Measurements from ENCODE around the gene PARVB.

PARVB gene

GRCh38 chr22:44120314-44120704 lies 96.2 kb downstream of the PARVB start:
- no peak overlapping the region for H3K4me3 ChIP-seq (replicated peaks; ENCODE audit: low read depth, low read length)
- TF ChIP-seq CTCF (IDR thresholded peaks at IDR 0.05; ENCODE audit: low read length, missing control alignments), result no peak
- DNase-seq (ENCODE audit: low read depth), result no peak

GRCh38 chr22:44125421-44125820 lies 101.3 kb downstream of the PARVB start:
- no peak overlapping the region for H3K4me3 ChIP-seq (replicated peaks; ENCODE audit: low read depth, low read length)
- DNase-seq (ENCODE audit: low read depth), result no peak
- no peak for TF ChIP-seq CTCF (IDR thresholded peaks at IDR 0.05; ENCODE audit: low read length, missing control alignments)

- no peak for TF ChIP-seq CTCF (IDR thresholded peaks at IDR 0.05; ENCODE audit: low read length, missing control alignments)
- H3K4me3 ChIP-seq (replicated peaks; ENCODE audit: low read depth, low read length), result no peak overlapping the region
- DNase-seq (ENCODE audit: low read depth), result no peak
Observed at GRCh38 chr22:44126807-44127206, 102.7 kb downstream of the PARVB start.

- TF ChIP-seq CTCF (IDR thresholded peaks at IDR 0.05; ENCODE audit: low read length, missing control alignments), result no peak
- no peak overlapping the region for H3K4me3 ChIP-seq (replicated peaks; ENCODE audit: low read depth, low read length)
- DNase-seq (ENCODE audit: low read depth), result peak; percentile 54
Observed at GRCh38 chr22:44127356-44127755, 103.3 kb downstream of the PARVB start.

GRCh38 chr22:44128958-44129618 lies 105.0 kb downstream of the PARVB start:
- TF ChIP-seq CTCF (IDR thresholded peaks at IDR 0.05; ENCODE audit: low read length, missing control alignments), result no peak
- no peak for DNase-seq (ENCODE audit: low read depth)
- H3K4me3 ChIP-seq (replicated peaks; ENCODE audit: low read depth, low read length), result no peak overlapping the region

- H3K4me3 ChIP-seq (replicated peaks; ENCODE audit: low read depth, low read length), result no peak overlapping the region
- peak; percentile 31 for DNase-seq (ENCODE audit: low read depth)
- TF ChIP-seq CTCF (IDR thresholded peaks at IDR 0.05; ENCODE audit: low read length, missing control alignments), result no peak
Observed at GRCh38 chr22:44129619-44129976, 105.5 kb downstream of the PARVB start.

- peak; percentile 17 for DNase-seq (ENCODE audit: low read depth)
- no peak overlapping the region for H3K4me3 ChIP-seq (replicated peaks; ENCODE audit: low read depth, low read length)
- TF ChIP-seq CTCF (IDR thresholded peaks at IDR 0.05; ENCODE audit: low read length, missing control alignments), result no peak
Observed at GRCh38 chr22:44130076-44130711, 106.1 kb downstream of the PARVB start.

Data from fibroblast of pulmonary artery (primary cell).